GM18951 (cell line): ENCODE data around the gene CFAP410.

Experiments used
- POLR2A ChIP-seq: IDR thresholded peaks from 4 replicates; pipeline ENCODE4 v1.6.1; 2011; ENCODE audit warnings: mild to moderate bottlenecking; ENCODE audit not compliant: insufficient read length, insufficient read depth; ENCODE audit errors: extremely low read depth
- in situ Hi-C: fragments of 300-500 bp; cut with MboI; formaldehyde crosslinking; loops from one replicate; pipeline ENCODE4 v1.12.0; 2022; ENCODE audit warnings: low sequenced_read_pairs, mixed read lengths, inconsistent platforms; ENCODE audit not compliant: unreplicated experiment

The CFAP410 gene

GRCh38 chr21:44338971-44339910 lies at the start of gene CFAP410:
CFAP410 (minus strand) TSS chr21:44339390; CDS start chr21:44339194, 196 bp downstream.
- peak; percentile 93 for TF ChIP-seq POLR2A
- in situ Hi-C loops = no loop called here

- no peak for TF ChIP-seq POLR2A
- in situ Hi-C loops = no loop called here
Observed at GRCh38 chr21:44384968-44385367, 45.8 kb upstream of the CFAP410 start.

GRCh38 chr21:44383216-44383615 lies 44.0 kb upstream of the CFAP410 start:
- TF ChIP-seq POLR2A = no peak
- in situ Hi-C loops = no loop called here

- in situ Hi-C loops = no loop called here
- TF ChIP-seq POLR2A = no peak
Observed at GRCh38 chr21:44382536-44382935, 43.3 kb upstream of the CFAP410 start.

- in situ Hi-C loops = no loop called here
Observed at GRCh38 chr21:44381874-44382273, 42.7 kb upstream of the CFAP410 start.

GRCh38 chr21:44380876-44381275 lies 41.7 kb upstream of the CFAP410 start:
- TF ChIP-seq POLR2A = no peak
- in situ Hi-C loops = no loop called here

More at GRCh38 chr21:44381874-44382273, 42.7 kb upstream of the CFAP410 start:
- TF ChIP-seq POLR2A = no peak

- no peak for TF ChIP-seq POLR2A
- in situ Hi-C loops = no loop called here
Observed at GRCh38 chr21:44379991-44380865, 41.0 kb upstream of the CFAP410 start.

- in situ Hi-C loops = no loop called here
- no peak for TF ChIP-seq POLR2A
Observed at GRCh38 chr21:44379515-44379848, 40.3 kb upstream of the CFAP410 start.

GRCh38 chr21:44378646-44379514 lies 39.7 kb upstream of the CFAP410 start:
- in situ Hi-C loops = no loop called here
- TF ChIP-seq POLR2A = no peak

- in situ Hi-C loops = no loop called here
- TF ChIP-seq POLR2A = no peak
Observed at GRCh38 chr21:44377922-44378645, 38.9 kb upstream of the CFAP410 start.

- no peak for TF ChIP-seq POLR2A
- in situ Hi-C loops = no loop called here
Observed at GRCh38 chr21:44377201-44377921, 38.2 kb upstream of the CFAP410 start.
